Vagina (tissue), 2 donors: ENCODE measurements around the gene PCARE. TPM values are rescaled to one million over a fixed set of nuclear protein-coding genes. Genes with fewer than 3 reads are reported as not detected.

Experiments
- DNase-seq, 2 donors: peaks; one replicate each; pipeline ENCODE4 v3.0.0-alpha.2; 2017; ENCODE audit errors: extremely low spot score in 2 of 2
- H3K27ac ChIP-seq: fragments of 200-600 bp; sonication (generic); one replicate; pipeline ENCODE4 v1.5.1; 2019
- H3K27me3 ChIP-seq: fragments of 200-600 bp; sonication (generic); one replicate; pipeline ENCODE4 v1.5.1; 2019
- H3K36me3 ChIP-seq, 2 donors: fragments of 200-600 bp; sonication (generic); one replicate each; pipeline ENCODE4 v1.5.1; 2017 to 2019
- H3K4me1 ChIP-seq: fragments of 200-600 bp; sonication (generic); one replicate; pipeline ENCODE4 v1.5.1; 2019
- H3K4me3 ChIP-seq, 2 donors: fragments of 200-600 bp; sonication (generic); 1 replicate in 1 of 2; 2 replicates in 1 of 2; pipeline ENCODE4 v1.5.1; 2016 to 2019
- H3K9me3 ChIP-seq: fragments of 200-600 bp; sonication (generic); one replicate; pipeline ENCODE4 v1.5.1; 2019
- POLR2A ChIP-seq, 2 donors: fragments of 450-650 bp; IDR thresholded peaks; one replicate each; pipeline ENCODE4 v1.6.1; 2017; ENCODE audit warnings: antibody characterized with exemption in 2 of 2, mild to moderate bottlenecking in 2 of 2, moderate library complexity in 2 of 2
- POLR2AphosphoS5 ChIP-seq, 2 donors: sonication (generic); formaldehyde crosslinking; IDR thresholded peaks; one replicate each; pipeline ENCODE4 v1.9.0; 2017; ENCODE audit warnings: antibody characterized with exemption in 2 of 2, mild to moderate bottlenecking in 2 of 2, low read depth in 1 of 2; ENCODE audit not compliant: insufficient read depth in 1 of 2
- intact Hi-C: fragments of 100-400 bp; cut with DNase I; formaldehyde crosslinking; loops from one replicate; pipeline ENCODE4 v1.15.1; 2023
- total RNA-seq: library from RNA; depleted of rRNA; stranded (reverse); fragments of >200 nt; gene quantifications from one replicate; pipeline ENCODE4 v1.2.3, GENCODE V29; 2016
- TF ChIP-seq, protein P1 (sequence below), 3 experiments: fragments of 450-650 bp in 2 of 3; fragments of 200-600 bp in 1 of 3; sonication (generic) in 1 of 3; IDR thresholded peaks; one replicate each; pipeline ENCODE4 v1.5.1; 2017 to 2019; ENCODE audit warnings: antibody characterized with exemption in 3 of 3, mild to moderate bottlenecking in 2 of 3, moderate library complexity in 2 of 3

PCARE gene
- total RNA-seq, 1 donor from 2014 or later = not detected

DNA sequence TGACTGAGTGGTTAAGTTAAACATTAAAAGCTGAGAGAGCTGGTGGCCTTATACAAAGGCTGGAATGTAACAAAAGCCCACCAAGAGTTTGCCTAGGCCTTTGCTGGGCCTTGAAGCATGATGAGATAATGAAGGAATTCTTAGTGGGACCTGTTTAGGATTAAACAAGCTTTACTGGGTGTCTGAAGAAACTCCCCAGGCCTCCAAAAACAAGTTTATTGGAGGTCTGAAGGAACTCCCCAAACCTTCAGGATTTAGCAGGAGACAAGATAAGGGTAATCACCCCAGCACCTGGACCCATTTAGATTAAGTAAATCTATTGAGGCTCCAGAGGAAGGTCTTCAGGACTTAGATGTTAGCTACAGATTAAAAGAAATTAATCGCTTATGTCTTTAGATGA, 18.7 kb downstream of the PCARE start:
- intact Hi-C loops = no loop called here
- H3K4me3 ChIP-seq = no peak overlapping the region
- H3K27me3 ChIP-seq = no peaks in the 10 kb centered on the region
- TF ChIP-seq POLR2A (IDR thresholded peaks at IDR 0.05) (no peak), POLR2AphosphoS5 (IDR thresholded peaks at IDR 0.05; ENCODE audit: insufficient read depth in 1 of 2, low read depth in 1 of 2) (no peak)
- TF ChIP-seq, protein P1, sequence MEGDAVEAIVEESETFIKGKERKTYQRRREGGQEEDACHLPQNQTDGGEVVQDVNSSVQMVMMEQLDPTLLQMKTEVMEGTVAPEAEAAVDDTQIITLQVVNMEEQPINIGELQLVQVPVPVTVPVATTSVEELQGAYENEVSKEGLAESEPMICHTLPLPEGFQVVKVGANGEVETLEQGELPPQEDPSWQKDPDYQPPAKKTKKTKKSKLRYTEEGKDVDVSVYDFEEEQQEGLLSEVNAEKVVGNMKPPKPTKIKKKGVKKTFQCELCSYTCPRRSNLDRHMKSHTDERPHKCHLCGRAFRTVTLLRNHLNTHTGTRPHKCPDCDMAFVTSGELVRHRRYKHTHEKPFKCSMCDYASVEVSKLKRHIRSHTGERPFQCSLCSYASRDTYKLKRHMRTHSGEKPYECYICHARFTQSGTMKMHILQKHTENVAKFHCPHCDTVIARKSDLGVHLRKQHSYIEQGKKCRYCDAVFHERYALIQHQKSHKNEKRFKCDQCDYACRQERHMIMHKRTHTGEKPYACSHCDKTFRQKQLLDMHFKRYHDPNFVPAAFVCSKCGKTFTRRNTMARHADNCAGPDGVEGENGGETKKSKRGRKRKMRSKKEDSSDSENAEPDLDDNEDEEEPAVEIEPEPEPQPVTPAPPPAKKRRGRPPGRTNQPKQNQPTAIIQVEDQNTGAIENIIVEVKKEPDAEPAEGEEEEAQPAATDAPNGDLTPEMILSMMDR (IDR thresholded peaks at IDR 0.05) = no peak
- H3K36me3 ChIP-seq = no peaks in the 10 kb centered on the region
- no peaks in the 10 kb centered on the region for H3K9me3 ChIP-seq
- H3K4me1 ChIP-seq = no peaks in the 10 kb centered on the region
- H3K27ac ChIP-seq = no peak overlapping the region
- no peak for DNase-seq

DNA sequence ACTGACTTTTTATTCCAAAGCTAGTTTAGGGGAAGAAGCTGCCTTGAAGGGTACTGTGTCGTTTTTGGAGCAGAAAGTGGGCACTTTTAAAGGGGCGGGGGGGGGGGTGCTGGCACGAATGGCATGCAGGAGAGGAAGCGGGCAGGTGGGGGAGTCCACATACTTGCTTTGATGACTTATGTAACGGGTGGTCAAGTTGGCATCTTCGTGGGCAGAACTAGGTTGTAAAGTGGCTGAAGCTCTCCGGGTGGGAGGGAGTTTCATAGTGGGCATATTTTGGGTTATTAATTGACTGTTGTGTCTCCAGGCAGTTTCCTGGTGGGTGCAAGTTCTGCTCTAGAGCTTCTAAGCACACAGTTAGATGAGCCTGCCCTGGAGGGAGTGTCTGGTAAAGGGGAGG, 19.9 kb downstream of the PCARE start:
- Histone ChIP-seq H3K9me3 (no peaks in the 10 kb centered on the region), H3K4me3 (no peak overlapping the region), H3K27me3 (no peaks in the 10 kb centered on the region), H3K27ac (no peak overlapping the region), H3K36me3 (no peaks in the 10 kb centered on the region), H3K4me1 (no peaks in the 10 kb centered on the region)
- TF ChIP-seq, protein P1 (IDR thresholded peaks at IDR 0.05) = no peak
- TF ChIP-seq POLR2AphosphoS5 (IDR thresholded peaks at IDR 0.05; ENCODE audit: insufficient read depth in 1 of 2, low read depth in 1 of 2) = no peak
- TF ChIP-seq POLR2A (IDR thresholded peaks at IDR 0.05) = no peak
- intact Hi-C loops = no loop called here
- no peak for DNase-seq

- Histone ChIP-seq H3K9me3 (no peaks in the 10 kb centered on the region), H3K27me3 (no peaks in the 10 kb centered on the region), H3K36me3 (no peaks in the 10 kb centered on the region), H3K4me1 (no peaks in the 10 kb centered on the region), H3K27ac (no peak overlapping the region), H3K4me3 (no peak overlapping the region)
- TF ChIP-seq POLR2A (IDR thresholded peaks at IDR 0.05) = no peak
- TF ChIP-seq, protein P1 (IDR thresholded peaks at IDR 0.05) = no peak
- no peak for TF ChIP-seq POLR2AphosphoS5 (IDR thresholded peaks at IDR 0.05; ENCODE audit: insufficient read depth in 1 of 2, low read depth in 1 of 2)
- intact Hi-C loops = no loop called here
- DNase-seq = no peak
Measured at GRCh38 chr2:29053670-29054400, 20.5 kb downstream of the PCARE start.

GRCh38 chr2:29053223-29053622, 21.1 kb downstream of the PCARE start:
- Histone ChIP-seq H3K4me3 (no peak overlapping the region), H3K27me3 (no peaks in the 10 kb centered on the region), H3K9me3 (no peaks in the 10 kb centered on the region), H3K4me1 (no peaks in the 10 kb centered on the region), H3K36me3 (no peaks in the 10 kb centered on the region), H3K27ac (no peak overlapping the region)
- intact Hi-C loops = no loop called here
- DNase-seq = no peak
- TF ChIP-seq POLR2A (IDR thresholded peaks at IDR 0.05) (no peak), POLR2AphosphoS5 (IDR thresholded peaks at IDR 0.05; ENCODE audit: insufficient read depth in 1 of 2, low read depth in 1 of 2) (no peak)
- TF ChIP-seq, protein P1 (IDR thresholded peaks at IDR 0.05) = no peak

GRCh38 chr2:29052807-29053206, 21.5 kb downstream of the PCARE start:
- Histone ChIP-seq H3K4me3 (no peak overlapping the region), H3K36me3 (no peaks in the 10 kb centered on the region), H3K27me3 (no peaks in the 10 kb centered on the region), H3K27ac (no peak overlapping the region), H3K4me1 (no peaks in the 10 kb centered on the region), H3K9me3 (no peaks in the 10 kb centered on the region)
- no peak for DNase-seq
- intact Hi-C loops = no loop called here
- no peak for TF ChIP-seq POLR2A (IDR thresholded peaks at IDR 0.05)
- TF ChIP-seq, protein P1 (IDR thresholded peaks at IDR 0.05) = no peak
- TF ChIP-seq POLR2AphosphoS5 (IDR thresholded peaks at IDR 0.05; ENCODE audit: insufficient read depth in 1 of 2, low read depth in 1 of 2) = no peak
